H9 (cell line): ENCODE data around the gene TENM3. TPM values are rescaled to one million over a fixed set of nuclear protein-coding genes. Genes with fewer than 3 reads are reported as not detected.

Experiments
- DNase-seq: peaks from one replicate; pipeline ENCODE4 v3.0.0-alpha.2; 2017
- H2AFZ ChIP-seq: one replicate; pipeline ENCODE4 v1.6.1; 2013; ENCODE audit warnings: mild to moderate bottlenecking, low read length, control low read depth, moderate library complexity
- H2AK5ac ChIP-seq: 2 replicates; pipeline ENCODE4 v1.6.1; 2013; ENCODE audit warnings: low read length, control low read depth, mixed read lengths; ENCODE audit not compliant: insufficient read length
- H2BK120ac ChIP-seq: one replicate; pipeline ENCODE4 v1.6.1; 2013; ENCODE audit warnings: low read depth, mild to moderate bottlenecking, low read length, control low read depth, inconsistent platforms; ENCODE audit not compliant: poor library complexity, severe bottlenecking
- H2BK12ac ChIP-seq: 2 replicates; pipeline ENCODE4 v1.6.1; 2013; ENCODE audit warnings: low read length, control low read depth, mixed read lengths, low read depth; ENCODE audit not compliant: insufficient read length
- H2BK15ac ChIP-seq: 2 replicates; pipeline ENCODE4 v1.6.1; 2013; ENCODE audit warnings: low read depth, low read length, control low read depth
- H2BK20ac ChIP-seq: one replicate; pipeline ENCODE4 v1.6.1; 2013; ENCODE audit warnings: low read depth, mild to moderate bottlenecking, low read length, control low read depth, inconsistent platforms; ENCODE audit not compliant: poor library complexity, severe bottlenecking
- H2BK5ac ChIP-seq: 2 replicates; pipeline ENCODE4 v1.6.1; 2013; ENCODE audit warnings: low read length, control low read depth, mixed read lengths; ENCODE audit not compliant: insufficient read length
- H3K14ac ChIP-seq: 2 replicates; pipeline ENCODE4 v1.6.1; 2013; ENCODE audit warnings: low read length, control low read depth; ENCODE audit not compliant: insufficient read depth
- H3K18ac ChIP-seq: 2 replicates; pipeline ENCODE4 v1.6.1; 2013; ENCODE audit warnings: low read depth, mild to moderate bottlenecking, mixed read lengths, low read length, control low read depth; ENCODE audit not compliant: insufficient read length
- H3K23ac ChIP-seq: 2 replicates; pipeline ENCODE4 v1.6.1; 2013; ENCODE audit warnings: low read length, control low read depth, mixed read lengths, low read depth; ENCODE audit not compliant: insufficient read length
- H3K23me2 ChIP-seq: 2 replicates; pipeline ENCODE4 v1.6.1; 2013; ENCODE audit warnings: low read depth, mild to moderate bottlenecking, mixed read lengths, low read length, control low read depth; ENCODE audit not compliant: insufficient read length, poor library complexity, severe bottlenecking
- H3K27ac ChIP-seq: 2 replicates; pipeline ENCODE4 v1.5.1; 2013; ENCODE audit warnings: low read length, control low read depth, mixed read lengths, low read depth; ENCODE audit not compliant: insufficient read length
- H3K27me3 ChIP-seq: 2 replicates; pipeline ENCODE4 v1.6.1; 2013; ENCODE audit warnings: low read length, control low read depth, inconsistent platforms; ENCODE audit not compliant: insufficient read depth
- H3K4ac ChIP-seq: 2 replicates; pipeline ENCODE4 v1.6.1; 2013; ENCODE audit warnings: low read depth, mild to moderate bottlenecking, control low read depth, inconsistent platforms, low read length, moderate library complexity
- H3K4me1 ChIP-seq: 2 replicates; pipeline ENCODE4 v1.6.1; 2013; ENCODE audit warnings: low read length, control low read depth, inconsistent platforms; ENCODE audit not compliant: insufficient read depth
- H3K4me2 ChIP-seq: 2 replicates; pipeline ENCODE4 v1.6.1; 2013; ENCODE audit warnings: low read length, control low read depth, mixed read lengths; ENCODE audit not compliant: insufficient read length, insufficient read depth
- H3K56ac ChIP-seq: 2 replicates; pipeline ENCODE4 v1.6.1; 2013; ENCODE audit warnings: low read depth, mild to moderate bottlenecking, mixed read lengths, low read length, control low read depth; ENCODE audit not compliant: insufficient read length
- H3K79me1 ChIP-seq: 2 replicates; pipeline ENCODE4 v1.6.1; 2013; ENCODE audit warnings: low read depth, mild to moderate bottlenecking, moderate library complexity, low read length, control low read depth, inconsistent platforms; ENCODE audit not compliant: insufficient read depth, poor library complexity, severe bottlenecking
- H3K79me2 ChIP-seq: 2 replicates; pipeline ENCODE4 v1.6.1; 2013; ENCODE audit warnings: low read length, control low read depth, inconsistent platforms; ENCODE audit not compliant: insufficient read depth
- H3K9ac ChIP-seq: 2 replicates; pipeline ENCODE4 v1.6.1; 2013; ENCODE audit warnings: low read length, control low read depth, mixed read lengths; ENCODE audit not compliant: insufficient read length; ENCODE audit errors: extremely low read depth
- H3K9me3 ChIP-seq: one replicate; pipeline ENCODE4 v1.6.1; 2013; ENCODE audit warnings: low read depth, low read length, inconsistent platforms; ENCODE audit not compliant: control insufficient read depth
- H3T11ph ChIP-seq: one replicate; pipeline ENCODE4 v1.6.1; 2013; ENCODE audit warnings: mild to moderate bottlenecking, low read length, control low read depth, inconsistent platforms
- H4K20me1 ChIP-seq: one replicate; pipeline ENCODE4 v1.6.1; 2013; ENCODE audit not compliant: control insufficient read depth, insufficient read length, insufficient read depth
- H4K5ac ChIP-seq: 2 replicates; pipeline ENCODE4 v1.6.1; 2013; ENCODE audit warnings: low read depth, mild to moderate bottlenecking, mixed read lengths, low read length, control low read depth; ENCODE audit not compliant: insufficient read length
- H4K8ac ChIP-seq: replicated peaks from 2 replicates; pipeline ENCODE4 v1.6.1; 2013; ENCODE audit warnings: low read length, control low read depth, mixed read lengths, low read depth; ENCODE audit not compliant: insufficient read length
- H4K91ac ChIP-seq: 2 replicates; pipeline ENCODE4 v1.6.1; 2013; ENCODE audit warnings: low read depth, mild to moderate bottlenecking, moderate library complexity, mixed read lengths, low read length, control low read depth; ENCODE audit not compliant: insufficient read length
- H3K27ac Mint-ChIP-seq, 3 experiments: 2 replicates in 2 of 3; 3 replicates in 1 of 3; pipeline ENCODE4 v1.8.0; 2020 to 2021; ENCODE audit warnings: mixed read lengths in 3 of 3, mild to moderate bottlenecking in 1 of 3, moderate library complexity in 1 of 3
- H3K27me3 Mint-ChIP-seq: 2 replicates; pipeline ENCODE4 v1.8.0; 2021; ENCODE audit warnings: low read depth, mild to moderate bottlenecking, moderate library complexity, mixed read lengths
- H3K36me3 Mint-ChIP-seq, 3 experiments: 2 replicates in 2 of 3; 3 replicates in 1 of 3; pipeline ENCODE4 v1.8.0; 2020 to 2021; ENCODE audit warnings: low read depth in 3 of 3, mixed read lengths in 3 of 3; ENCODE audit not compliant: insufficient read depth in 1 of 3
- H3K4me1 Mint-ChIP-seq, 2 experiments: 2 replicates each; pipeline ENCODE4 v1.8.0; 2020; ENCODE audit warnings: mixed read lengths in 2 of 2
- H3K4me3 Mint-ChIP-seq, 2 experiments: 2 replicates in 1 of 2; 3 replicates in 1 of 2; pipeline ENCODE4 v1.8.0; 2020 to 2021; ENCODE audit warnings: mild to moderate bottlenecking in 2 of 2, mixed read lengths in 2 of 2, moderate library complexity in 1 of 2
- H3K9me3 Mint-ChIP-seq, 2 experiments: 2 replicates in 1 of 2; 3 replicates in 1 of 2; pipeline ENCODE4 v1.8.0; 2020; ENCODE audit warnings: mild to moderate bottlenecking in 2 of 2, mixed read lengths in 2 of 2, moderate library complexity in 1 of 2
- CTCF ChIP-seq: fragments of 200-600 bp; sonication (generic); conservative IDR thresholded peaks from 3 replicates; pipeline ENCODE4 v1.8.0; 2021; ENCODE audit warnings: antibody characterized with exemption, mild to moderate bottlenecking
- WGBS: extraction: QIAGEN DNeasy Blood & Tissue Kit; methylation state at CpG from one replicate; pipeline ENCODE4 v1.1.7; 2013; ENCODE audit warnings: missing lambda C conversion rate, low lambda C conversion rate, mixed read lengths; ENCODE audit not compliant: insufficient read length; ENCODE audit errors: extremely low coverage; 5-methylcytosine and 5-hydroxymethylcytosine counted together
- total RNA-seq: library from RNA; stranded (reverse); gene quantifications from 2 replicates; pipeline ENCODE4 v1.2.1, GENCODE V29; 2021

The TENM3 gene
- total RNA-seq, 1 experiment from 2014 or later, result 49.6 TPM

GRCh38 chr4:182273191-182273935, 30.2 kb downstream of the TENM3 start:
- no peak overlapping the region for H3K9ac ChIP-seq
- no peak overlapping the region for H3K4me2 ChIP-seq
- H3K4me1 ChIP-seq, result no peaks in the 10 kb centered on the region; the same call in 1 of the 2 replicates
- H3K4me3 Mint-ChIP-seq, result no peak overlapping the region
- DNase-seq, result no peak
- H3K36me3 Mint-ChIP-seq, result peaks cover 8 to 22% (median 19%) of the 10 kb centered on the region in 3 experiments
- H3K56ac ChIP-seq, result no peak overlapping the region
- H3K9me3 Mint-ChIP-seq, result no peaks in the 10 kb centered on the region; a peak in 2 of 5 replicates
- H3K27me3 ChIP-seq, result no peaks in the 10 kb centered on the region
- WGBS, result no CpG with 5 or more reads among the region's 11 CpGs
- no peak overlapping the region for H3T11ph ChIP-seq
- H3K27ac ChIP-seq, result no peak overlapping the region
- TF ChIP-seq CTCF, result no peak
- H3K79me2 ChIP-seq, result no peaks in the 10 kb centered on the region
- H2BK12ac ChIP-seq, result no peak overlapping the region
- no peaks in the 10 kb centered on the region for H3K27me3 Mint-ChIP-seq
- no peak overlapping the region for H2BK15ac ChIP-seq
- H2BK120ac ChIP-seq, result no peak overlapping the region
- H3K79me1 ChIP-seq, result no peaks in the 10 kb centered on the region
- H3K4ac ChIP-seq, result no peak overlapping the region
- H4K8ac ChIP-seq, result no peak overlapping the region
- peak overlapping the region; percentile 34 to 90 (median 71) for H3K27ac Mint-ChIP-seq
- no peak overlapping the region for H4K5ac ChIP-seq
- H3K9me3 ChIP-seq, result no peaks in the 10 kb centered on the region
- no peak overlapping the region for H3K14ac ChIP-seq
- H2AK5ac ChIP-seq, result no peak overlapping the region
- no peak overlapping the region for H2AFZ ChIP-seq
- H4K91ac ChIP-seq, result no peak overlapping the region
- H3K4me1 Mint-ChIP-seq, result peaks cover 59 to 66% of the 10 kb centered on the region in 2 experiments
- no peak overlapping the region for H3K23ac ChIP-seq
- H2BK5ac ChIP-seq, result no peak overlapping the region
- H3K18ac ChIP-seq, result no peak overlapping the region
- H3K23me2 ChIP-seq, result no peaks in the 10 kb centered on the region
- no peaks in the 10 kb centered on the region for H4K20me1 ChIP-seq
- no peak overlapping the region for H2BK20ac ChIP-seq
